Ovary (tissue), 3 donors: ENCODE measurements around the gene SLC9A7.

Experiments
- EP300 ChIP-seq: sonication (generic); formaldehyde crosslinking; IDR thresholded peaks from one replicate; pipeline ENCODE4 v1.6.1; 2017; ENCODE audit warnings: antibody characterized with exemption
- POLR2A ChIP-seq: fragments of 450-650 bp; IDR thresholded peaks from one replicate; pipeline ENCODE4 v1.6.1; 2017; ENCODE audit warnings: antibody characterized with exemption, mild to moderate bottlenecking, moderate library complexity
- TF ChIP-seq, protein P1 (sequence below), 3 donors: fragments of 450-650 bp in 2 of 3; fragments of 200-600 bp in 1 of 3; IDR thresholded peaks; one replicate each; pipeline versions ENCODE4 v1.5.1 to v1.8.0; 2016 to 2022; ENCODE audit warnings: antibody characterized with exemption in 3 of 3, mild to moderate bottlenecking in 1 of 3
- donor health status: DM: no; HTN: no; CAD: no.

DNA sequence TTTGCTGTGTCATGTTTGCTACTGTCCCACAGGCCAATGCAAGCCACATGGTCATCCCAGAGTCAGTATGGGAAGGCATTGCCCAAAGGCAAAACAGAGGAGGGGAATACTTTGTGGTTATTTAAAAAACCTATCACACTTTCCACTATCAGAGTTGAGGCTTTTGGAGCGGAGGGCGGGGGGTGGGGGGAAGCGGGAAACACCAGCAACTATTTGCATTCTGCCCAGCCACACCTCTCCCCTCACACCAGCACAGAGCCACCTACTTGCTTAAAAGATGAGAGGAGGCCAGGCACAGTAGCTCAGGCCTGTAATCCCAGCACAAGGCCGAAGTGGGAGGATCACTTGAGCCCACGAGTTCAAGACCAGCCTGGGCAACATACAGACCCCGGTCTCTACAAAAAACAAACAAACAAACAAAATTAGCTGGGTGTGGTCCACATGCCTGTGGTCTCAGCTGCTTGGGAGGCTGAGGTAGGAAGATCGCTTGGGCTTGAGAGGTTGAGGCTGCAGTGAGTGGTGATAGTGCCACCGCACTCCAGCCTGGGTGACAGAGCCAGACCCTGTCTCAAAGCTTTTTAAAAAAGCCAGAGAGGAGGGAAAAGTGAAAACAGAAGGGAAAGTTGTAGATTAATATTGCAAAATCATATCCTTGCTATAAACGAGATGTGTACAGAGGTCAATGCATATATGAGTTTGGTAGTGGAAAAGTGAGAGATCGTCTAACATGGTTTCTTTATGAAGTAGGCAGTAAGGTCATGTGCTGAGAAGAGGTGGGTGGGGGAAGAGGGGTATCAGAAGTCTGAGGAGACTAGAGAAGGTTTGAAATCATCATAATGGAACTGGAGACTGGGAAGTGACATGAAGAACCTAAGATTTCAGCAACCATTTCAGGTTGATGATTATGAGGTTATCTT lies 187.2 kb downstream of the SLC9A7 start:
- TF ChIP-seq, protein P1, sequence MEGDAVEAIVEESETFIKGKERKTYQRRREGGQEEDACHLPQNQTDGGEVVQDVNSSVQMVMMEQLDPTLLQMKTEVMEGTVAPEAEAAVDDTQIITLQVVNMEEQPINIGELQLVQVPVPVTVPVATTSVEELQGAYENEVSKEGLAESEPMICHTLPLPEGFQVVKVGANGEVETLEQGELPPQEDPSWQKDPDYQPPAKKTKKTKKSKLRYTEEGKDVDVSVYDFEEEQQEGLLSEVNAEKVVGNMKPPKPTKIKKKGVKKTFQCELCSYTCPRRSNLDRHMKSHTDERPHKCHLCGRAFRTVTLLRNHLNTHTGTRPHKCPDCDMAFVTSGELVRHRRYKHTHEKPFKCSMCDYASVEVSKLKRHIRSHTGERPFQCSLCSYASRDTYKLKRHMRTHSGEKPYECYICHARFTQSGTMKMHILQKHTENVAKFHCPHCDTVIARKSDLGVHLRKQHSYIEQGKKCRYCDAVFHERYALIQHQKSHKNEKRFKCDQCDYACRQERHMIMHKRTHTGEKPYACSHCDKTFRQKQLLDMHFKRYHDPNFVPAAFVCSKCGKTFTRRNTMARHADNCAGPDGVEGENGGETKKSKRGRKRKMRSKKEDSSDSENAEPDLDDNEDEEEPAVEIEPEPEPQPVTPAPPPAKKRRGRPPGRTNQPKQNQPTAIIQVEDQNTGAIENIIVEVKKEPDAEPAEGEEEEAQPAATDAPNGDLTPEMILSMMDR (IDR thresholded peaks at IDR 0.05) = no peak
- TF ChIP-seq EP300 = no peak
- TF ChIP-seq POLR2A = no peak
